HepG2 (cell line): ENCODE results near the gene MEX3D. TPM values are rescaled to one million over a fixed set of nuclear protein-coding genes. Genes with fewer than 3 reads are reported as not detected.

Experiments used
- BRD4 ChIP-seq: sonication (generic); formaldehyde crosslinking; IDR thresholded peaks from 2 replicates; pipeline ENCODE4 v1.4.0; 2020; ENCODE audit warnings: missing genetic modification reagents
- ETS1 ChIP-seq: sonication (generic); formaldehyde crosslinking; IDR thresholded peaks from 2 replicates; pipeline ENCODE4 v1.4.0; 2020; ENCODE audit warnings: missing genetic modification reagents
- ISX ChIP-seq: sonication (generic); formaldehyde crosslinking; conservative IDR thresholded peaks from 2 replicates; pipeline ENCODE4 v1.5.0; 2020; ENCODE audit warnings: missing genetic modification reagents
- KAT2B ChIP-seq: fragments of 150-350 bp; IDR thresholded peaks from 2 replicates; pipeline ENCODE4 v1.6.1; 2014; ENCODE audit warnings: low read depth, low read length, borderline replicate concordance
- MXD4 ChIP-seq: IDR thresholded peaks from 2 replicates; pipeline ENCODE4 v1.6.1; 2016; ENCODE audit warnings: mild to moderate bottlenecking, missing biosample characterization, missing genetic modification reagents
- RARG ChIP-seq: sonication (generic); formaldehyde crosslinking; IDR thresholded peaks from 2 replicates; pipeline ENCODE4 v1.4.0; 2020; ENCODE audit warnings: low read depth, mild to moderate bottlenecking, missing genetic modification reagents
- RFXAP ChIP-seq: sonication (generic); formaldehyde crosslinking; IDR thresholded peaks from 2 replicates; pipeline ENCODE4 v1.4.0; 2020; ENCODE audit warnings: missing genetic modification reagents, borderline replicate concordance
- SNAPC4 ChIP-seq: sonication (generic); formaldehyde crosslinking; IDR thresholded peaks from 2 replicates; pipeline ENCODE4 v1.4.0; 2020; ENCODE audit warnings: mild to moderate bottlenecking, missing genetic modification reagents
- TIGD3 ChIP-seq: sonication (generic); formaldehyde crosslinking; IDR thresholded peaks from 2 replicates; pipeline ENCODE4 v1.5.1; 2020; ENCODE audit warnings: mild to moderate bottlenecking, missing genetic modification reagents, borderline replicate concordance
- TMF1 ChIP-seq: sonication (generic); formaldehyde crosslinking; IDR thresholded peaks from 2 replicates; pipeline ENCODE4 v1.8.1; 2022; ENCODE audit warnings: low read depth, missing genetic modification reagents
- ZBTB43 ChIP-seq: sonication (generic); formaldehyde crosslinking; conservative IDR thresholded peaks from 2 replicates; pipeline ENCODE4 v1.4.0; 2020; ENCODE audit warnings: missing genetic modification reagents
- ZC3H4 ChIP-seq: sonication (generic); formaldehyde crosslinking; IDR thresholded peaks from 2 replicates; pipeline ENCODE4 v1.4.0; 2020; ENCODE audit warnings: missing genetic modification reagents, borderline replicate concordance
- ZFP36L1 ChIP-seq: sonication (generic); formaldehyde crosslinking; IDR thresholded peaks from 2 replicates; pipeline ENCODE4 v1.8.0; 2022; ENCODE audit warnings: mild to moderate bottlenecking, missing genetic modification reagents, moderate library complexity
- ZFP37 ChIP-seq: sonication (generic); formaldehyde crosslinking; IDR thresholded peaks from 2 replicates; pipeline ENCODE4 v1.4.0; 2020; ENCODE audit warnings: missing genetic modification reagents, borderline replicate concordance
- ZNF180 ChIP-seq: sonication (generic); formaldehyde crosslinking; IDR thresholded peaks from 2 replicates; pipeline ENCODE4 v1.4.0; 2020; ENCODE audit warnings: low read depth, missing genetic modification reagents, borderline replicate concordance
- ZNF232 ChIP-seq: sonication (generic); formaldehyde crosslinking; IDR thresholded peaks from 2 replicates; pipeline ENCODE4 v1.4.0; 2020; ENCODE audit warnings: missing genetic modification reagents, borderline replicate concordance
- ZNF24 ChIP-seq: fragments of 450-650 bp; IDR thresholded peaks from 2 replicates; pipeline ENCODE4 v1.6.1; 2017; ENCODE audit warnings: antibody characterized with exemption, mild to moderate bottlenecking
- ZNF510 ChIP-seq: sonication (generic); formaldehyde crosslinking; IDR thresholded peaks from 2 replicates; pipeline ENCODE4 v1.4.0; 2020; ENCODE audit warnings: low read depth, mild to moderate bottlenecking, missing genetic modification reagents
- ZNF557 ChIP-seq: sonication (generic); formaldehyde crosslinking; IDR thresholded peaks from 2 replicates; pipeline ENCODE4 v1.4.0; 2020; ENCODE audit warnings: missing genetic modification reagents
- ZNF772 ChIP-seq: sonication (generic); formaldehyde crosslinking; IDR thresholded peaks from 2 replicates; pipeline ENCODE4 v1.5.0; 2020; ENCODE audit warnings: mild to moderate bottlenecking, missing genetic modification reagents
- ZSCAN25 ChIP-seq: sonication (generic); formaldehyde crosslinking; IDR thresholded peaks from 2 replicates; pipeline ENCODE4 v1.8.0; 2022; ENCODE audit warnings: mild to moderate bottlenecking, missing genetic modification reagents
- polyA plus RNA-seq, 8 experiments: library from polyadenylated mRNA; depleted of rRNA in 3 of 8; stranded (reverse) in 7 of 8; unstranded in 1 of 8; fragments of >200 nt; fragmentation: Illumina TruSeq in 4 of 8; extraction: Trizol in 4 of 8; gene quantifications; 2 replicates each; pipeline versions ENCODE4 v1.2.1 to v1.2.3, GENCODE V29; 2011 to 2016; ENCODE audit warnings: low read depth in 4 of 8, missing spikeins in 1 of 8, mixed read lengths in 1 of 8; ENCODE audit not compliant: insufficient read depth in 1 of 8
- total RNA-seq, 5 experiments: library from RNA; depleted of rRNA; stranded (reverse); fragments of >200 nt; fragmentation: Illumina TruSeq; extraction: Trizol; gene quantifications; 2 replicates each; pipeline ENCODE4 v1.2.3, GENCODE V29; 2016; ENCODE audit warnings: low read depth in 1 of 5

Gene MEX3D
- total and polyA plus RNA-seq, 2 of the 13 experiments (the other 11 are each of a cell fraction or from before 2014, with no cell fraction given), result 3.6 to 17.1 TPM

DNA sequence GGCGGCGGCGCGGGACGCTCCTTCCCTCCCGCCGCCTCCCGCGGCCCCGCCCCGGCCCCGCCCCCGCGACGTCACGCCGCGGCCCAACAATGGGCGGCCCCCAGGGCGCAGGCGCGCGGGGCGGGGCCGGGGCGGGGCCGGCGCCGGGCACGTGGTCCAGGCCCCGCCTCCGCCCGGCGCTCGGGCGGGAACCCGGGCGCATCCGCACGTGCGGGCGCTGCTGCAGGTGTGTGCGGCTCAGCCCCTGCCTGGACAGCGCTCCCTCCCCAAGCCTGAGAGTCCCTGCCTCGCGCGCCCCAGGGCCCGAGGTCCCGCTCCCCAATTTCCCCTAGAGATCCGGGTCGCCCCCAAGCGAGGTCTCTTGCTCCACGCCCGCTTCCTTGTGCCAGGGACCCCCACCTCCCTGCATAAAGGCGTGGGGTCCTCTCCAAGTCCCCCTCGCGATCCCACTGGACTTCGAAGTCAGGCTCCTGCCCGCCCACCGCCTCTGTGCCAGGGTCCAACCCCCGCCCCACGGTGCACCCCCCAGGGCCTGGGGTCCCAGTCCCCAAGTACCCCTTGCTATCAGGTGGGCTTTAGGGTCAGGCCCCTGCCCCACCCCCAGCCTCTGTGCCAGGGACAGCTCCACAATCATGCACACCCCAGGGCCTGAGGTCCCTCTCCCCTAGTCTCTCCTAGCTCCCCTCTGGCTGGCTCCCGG, at the start of gene MEX3D (continued):
- TF ChIP-seq ZC3H4 (no peak), BRD4 (CRISPR knock-in tag) (0 out of 2 replicates have a peak, but pooled peaks have one; percentile 37), KAT2B (no peak), SNAPC4 (CRISPR knock-in tag) (0 out of 2 replicates have a peak, but pooled peaks have one; percentile 40), ZNF180 (CRISPR knock-in tag) (no peak), TIGD3 (no peak), ZNF557 (CRISPR knock-in tag) (0 out of 2 replicates have a peak, but pooled peaks have one; percentile 58), RFXAP (CRISPR knock-in tag) (peak; percentile 50; the same call in 1 of the 2 replicates), ZNF510 (CRISPR knock-in tag) (0 out of 2 replicates have a peak, but pooled peaks have one; percentile 76), ZBTB43 (CRISPR knock-in tag) (peak; percentile 83), ZNF232 (peak; percentile 62; the same call in 1 of the 2 replicates), MXD4 (0 out of 2 replicates have a peak, but pooled peaks have one; percentile 49), ZFP36L1 (CRISPR knock-in tag) (no peak), ISX (CRISPR knock-in tag) (no peak), ETS1 (CRISPR knock-in tag) (0 out of 2 replicates have a peak, but pooled peaks have one; percentile 50), TMF1 (CRISPR knock-in tag) (peak; percentile 45; the same call in 1 of the 2 replicates), ZNF24 (no peak), RARG (CRISPR knock-in tag) (no peak), ZNF772 (CRISPR knock-in tag) (0 out of 2 replicates have a peak, but pooled peaks have one; percentile 63), ZSCAN25 (CRISPR knock-in tag) (0 out of 2 replicates have a peak, but pooled peaks have one; percentile 66), ZFP37 (CRISPR knock-in tag) (0 out of 2 replicates have a peak, but pooled peaks have one; percentile 51)
